HG02623 (cell line): ENCODE results near the gene FXYD5.

Experiments used
- ATAC-seq: cut with Tn5 transposase; IDR thresholded peaks from one replicate; pipeline ENCODE4 v1.9.1; 2021; ENCODE audit warnings: moderate library complexity; ENCODE audit not compliant: unreplicated experiment

Gene FXYD5

GRCh38 chr19:35211545-35212230 lies 57.2 kb downstream of the FXYD5 start:
- ATAC-seq = no peak

- no peak for ATAC-seq
Measured at GRCh38 chr19:35212241-35212640, 57.7 kb downstream of the FXYD5 start.

GRCh38 chr19:35213663-35214632 lies 59.4 kb downstream of the FXYD5 start:
- no peak for ATAC-seq

- ATAC-seq = no peak
Measured at GRCh38 chr19:35214766-35215422, 60.4 kb downstream of the FXYD5 start.

GRCh38 chr19:35216016-35216832 lies 61.7 kb downstream of the FXYD5 start:
- ATAC-seq = no peak

- ATAC-seq = no peak
Measured at GRCh38 chr19:35216833-35217648, 62.5 kb downstream of the FXYD5 start.

GRCh38 chr19:35217649-35217990 lies 63.1 kb downstream of the FXYD5 start:
- ATAC-seq = no peak

- ATAC-seq = no peak
Measured at GRCh38 chr19:35219008-35219407, 64.5 kb downstream of the FXYD5 start.
